ENCODE measurements around the gene HPS1.

The HPS1 gene

GRCh38 chr10:98404571-98405359, 42.0 kb downstream of the HPS1 start:
- no peak overlapping the region for H3K4me3 ChIP-seq (ENCODE audit: low read length in 2 of 2)
- H3K9ac ChIP-seq (ENCODE audit: low read depth in 1 of 2, low read length in 2 of 2) = no peak overlapping the region
- H3K4me1 ChIP-seq (ENCODE audit: control insufficient read depth in 2 of 2, insufficient read depth in 2 of 2, low read length in 2 of 2) = peaks cover 3 to 17% of the 10 kb centered on the region in 2 donors
- H3K27ac ChIP-seq (ENCODE audit: low read depth in 2 of 2, low read length in 2 of 2) = peak overlapping the region; percentile 16
- peaks cover 0 to 4% of the 10 kb centered on the region in 2 donors for H3K36me3 ChIP-seq (ENCODE audit: control insufficient read depth in 2 of 2, insufficient read depth in 2 of 2, low read length in 2 of 2)
- H3K27me3 ChIP-seq (ENCODE audit: control insufficient read depth in 2 of 2, insufficient read depth in 2 of 2, low read length in 2 of 2) = no peaks in the 10 kb centered on the region
- no peaks in the 10 kb centered on the region for H3K9me3 ChIP-seq (ENCODE audit: control insufficient read depth in 2 of 2, low read length in 2 of 2)

- H3K9ac ChIP-seq (ENCODE audit: low read depth in 1 of 2, low read length in 2 of 2) = no peak overlapping the region
- no peaks in the 10 kb centered on the region for H3K9me3 ChIP-seq (ENCODE audit: control insufficient read depth in 2 of 2, low read length in 2 of 2)
- no peak overlapping the region for H3K27ac ChIP-seq (ENCODE audit: low read depth in 2 of 2, low read length in 2 of 2)
- H3K4me1 ChIP-seq (ENCODE audit: control insufficient read depth in 2 of 2, insufficient read depth in 2 of 2, low read length in 2 of 2) = peaks cover 3 to 17% of the 10 kb centered on the region in 2 donors
- peaks cover 0 to 4% of the 10 kb centered on the region in 2 donors for H3K36me3 ChIP-seq (ENCODE audit: control insufficient read depth in 2 of 2, insufficient read depth in 2 of 2, low read length in 2 of 2)
- no peak overlapping the region for H3K4me3 ChIP-seq (ENCODE audit: low read length in 2 of 2)
- no peaks in the 10 kb centered on the region for H3K27me3 ChIP-seq (ENCODE audit: control insufficient read depth in 2 of 2, insufficient read depth in 2 of 2, low read length in 2 of 2)
Observed at GRCh38 chr10:98403812-98404504, 42.8 kb downstream of the HPS1 start.

DNA sequence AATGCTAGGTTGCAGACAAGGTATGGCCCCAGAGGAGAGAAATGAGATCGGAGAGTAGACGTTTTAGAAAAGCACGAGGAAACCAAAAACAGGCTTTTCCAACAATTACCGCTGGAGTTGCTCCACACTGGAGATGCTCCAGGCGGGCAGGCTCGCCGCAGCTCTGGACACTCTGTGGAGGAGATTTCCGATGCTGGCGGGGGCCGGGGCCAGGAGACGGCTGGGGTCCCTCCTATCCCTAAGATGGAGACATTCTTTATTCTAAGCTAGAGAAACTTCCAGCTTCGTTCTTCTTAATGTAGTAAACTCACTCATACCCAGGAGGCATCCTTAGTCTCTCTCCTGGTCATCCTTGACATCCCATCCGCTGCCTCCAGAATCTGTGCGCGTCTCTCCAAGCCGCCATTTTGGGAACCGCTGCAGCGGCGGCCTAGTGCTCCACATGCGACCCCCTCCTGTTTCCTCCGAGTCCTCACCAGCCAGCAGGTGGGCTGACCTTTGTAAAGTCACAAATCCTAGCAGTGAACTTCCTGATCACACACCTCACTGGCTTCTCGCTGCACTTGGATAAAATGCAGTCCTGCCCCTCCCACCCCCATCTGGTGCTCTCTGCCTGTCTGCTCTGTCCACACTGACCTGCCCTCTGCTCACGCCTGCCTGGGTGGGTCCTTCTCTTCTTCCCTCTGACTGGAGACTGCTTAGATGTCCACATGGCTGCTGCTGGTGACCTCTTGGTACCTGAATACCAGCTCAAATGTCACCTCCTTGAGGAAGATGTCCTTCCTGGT, 43.6 kb downstream of the HPS1 start:
- H3K36me3 ChIP-seq (ENCODE audit: control insufficient read depth in 2 of 2, insufficient read depth in 2 of 2, low read length in 2 of 2) = peaks cover 0 to 2% of the 10 kb centered on the region in 2 donors
- H3K9ac ChIP-seq (ENCODE audit: low read depth in 1 of 2, low read length in 2 of 2) = no peak overlapping the region
- H3K27ac ChIP-seq (ENCODE audit: low read depth in 2 of 2, low read length in 2 of 2) = no peak overlapping the region
- H3K4me3 ChIP-seq (ENCODE audit: low read length in 2 of 2) = no peak overlapping the region
- H3K4me1 ChIP-seq (ENCODE audit: control insufficient read depth in 2 of 2, insufficient read depth in 2 of 2, low read length in 2 of 2) = peaks cover 3 to 17% of the 10 kb centered on the region in 2 donors
- no peaks in the 10 kb centered on the region for H3K9me3 ChIP-seq (ENCODE audit: control insufficient read depth in 2 of 2, low read length in 2 of 2)
- H3K27me3 ChIP-seq (ENCODE audit: control insufficient read depth in 2 of 2, insufficient read depth in 2 of 2, low read length in 2 of 2) = no peaks in the 10 kb centered on the region

DNA sequence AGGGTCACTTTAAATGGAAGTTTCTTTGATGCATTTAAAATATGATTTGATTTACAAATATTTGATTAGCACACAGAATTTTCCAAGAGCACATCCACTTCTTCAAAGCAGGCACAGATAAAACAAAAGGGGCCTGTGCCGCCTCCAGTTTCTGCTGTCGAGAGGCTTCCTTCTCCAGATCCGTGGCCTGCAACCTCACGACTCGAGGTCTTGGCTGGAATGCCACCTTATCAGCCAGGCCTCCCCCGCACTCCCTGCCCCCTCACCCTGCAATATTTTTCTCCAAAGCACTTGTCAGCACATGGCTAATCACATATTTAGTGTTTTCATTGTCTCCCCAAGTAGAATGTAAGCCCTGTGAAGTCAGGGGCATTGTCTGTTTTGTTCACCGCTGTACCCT, 44.3 kb downstream of the HPS1 start:
- Histone ChIP-seq H3K27ac (ENCODE audit: low read depth in 2 of 2, low read length in 2 of 2) (no peak overlapping the region), H3K4me3 (ENCODE audit: low read length in 2 of 2) (no peak overlapping the region), H3K9me3 (ENCODE audit: control insufficient read depth in 2 of 2, low read length in 2 of 2) (no peaks in the 10 kb centered on the region), H3K4me1 (ENCODE audit: control insufficient read depth in 2 of 2, insufficient read depth in 2 of 2, low read length in 2 of 2) (peaks cover 3 to 17% of the 10 kb centered on the region in 2 donors), H3K27me3 (ENCODE audit: control insufficient read depth in 2 of 2, insufficient read depth in 2 of 2, low read length in 2 of 2) (no peaks in the 10 kb centered on the region), H3K36me3 (ENCODE audit: control insufficient read depth in 2 of 2, insufficient read depth in 2 of 2, low read length in 2 of 2) (peaks cover 0 to 2% of the 10 kb centered on the region in 2 donors), H3K9ac (ENCODE audit: low read depth in 1 of 2, low read length in 2 of 2) (no peak overlapping the region)

DNA sequence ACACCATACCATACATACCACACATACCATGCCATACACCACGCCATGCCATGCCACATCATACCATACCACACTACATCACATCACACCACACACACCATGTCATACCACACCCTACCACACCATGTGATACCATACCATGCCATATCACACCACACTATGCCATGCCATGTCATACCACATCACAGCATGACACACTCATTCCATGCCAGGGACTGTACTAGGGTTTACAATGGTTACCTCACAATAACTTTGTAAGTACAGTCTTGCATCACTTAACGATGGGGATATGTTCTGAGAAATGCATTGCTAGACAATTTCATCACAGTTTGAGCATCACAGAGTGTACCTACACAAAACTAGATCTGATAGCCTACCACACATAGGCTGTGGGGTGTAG, 46.3 kb downstream of the HPS1 start:
- Histone ChIP-seq H3K9me3 (ENCODE audit: control insufficient read depth in 2 of 2, low read length in 2 of 2) (no peaks in the 10 kb centered on the region), H3K4me1 (ENCODE audit: control insufficient read depth in 2 of 2, insufficient read depth in 2 of 2, low read length in 2 of 2) (peaks cover 3 to 17% of the 10 kb centered on the region in 2 donors), H3K27ac (ENCODE audit: low read depth in 2 of 2, low read length in 2 of 2) (no peak overlapping the region), H3K4me3 (ENCODE audit: low read length in 2 of 2) (no peak overlapping the region), H3K9ac (ENCODE audit: low read depth in 1 of 2, low read length in 2 of 2) (no peak overlapping the region), H3K27me3 (ENCODE audit: control insufficient read depth in 2 of 2, insufficient read depth in 2 of 2, low read length in 2 of 2) (no peaks in the 10 kb centered on the region), H3K36me3 (ENCODE audit: control insufficient read depth in 2 of 2, insufficient read depth in 2 of 2, low read length in 2 of 2) (peaks cover 0 to 2% of the 10 kb centered on the region in 2 donors)

- Histone ChIP-seq H3K9me3 (ENCODE audit: control insufficient read depth in 2 of 2, low read length in 2 of 2) (no peaks in the 10 kb centered on the region), H3K9ac (ENCODE audit: low read depth in 1 of 2, low read length in 2 of 2) (no peak overlapping the region), H3K4me1 (ENCODE audit: control insufficient read depth in 2 of 2, insufficient read depth in 2 of 2, low read length in 2 of 2) (peaks cover 3 to 13% of the 10 kb centered on the region in 2 donors), H3K27ac (ENCODE audit: low read depth in 2 of 2, low read length in 2 of 2) (no peak overlapping the region), H3K4me3 (ENCODE audit: low read length in 2 of 2) (no peak overlapping the region), H3K36me3 (ENCODE audit: control insufficient read depth in 2 of 2, insufficient read depth in 2 of 2, low read length in 2 of 2) (peaks cover 0 to 2% of the 10 kb centered on the region in 2 donors), H3K27me3 (ENCODE audit: control insufficient read depth in 2 of 2, insufficient read depth in 2 of 2, low read length in 2 of 2) (no peaks in the 10 kb centered on the region)
Observed at GRCh38 chr10:98399784-98400183, 47.0 kb downstream of the HPS1 start.

DNA sequence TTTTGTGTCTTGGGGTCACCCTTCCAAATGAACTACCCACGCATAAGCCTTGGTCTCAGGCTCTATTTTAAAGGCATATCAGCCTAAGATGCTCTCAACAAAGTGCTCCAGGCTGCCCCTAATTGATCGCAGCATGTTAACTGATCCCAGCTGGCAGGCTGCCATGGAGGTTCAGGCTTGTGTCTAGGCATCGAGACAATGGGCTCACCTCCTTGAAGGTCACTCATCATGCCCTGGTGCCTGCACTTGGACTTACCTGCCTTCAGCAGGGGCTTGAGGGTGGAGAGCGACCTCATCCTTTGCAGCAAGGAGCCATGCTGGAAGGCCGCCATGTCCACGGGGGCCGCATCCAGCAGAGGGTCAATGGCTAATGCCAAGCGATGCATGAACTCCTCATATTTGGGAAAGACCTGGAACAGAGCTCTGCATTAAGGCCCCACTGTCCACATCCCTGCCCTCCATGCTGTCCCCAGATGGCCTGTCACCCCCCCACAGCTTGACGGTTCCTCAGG, 49.6 kb downstream of the HPS1 start:
- no peaks in the 10 kb centered on the region for H3K9me3 ChIP-seq (ENCODE audit: control insufficient read depth in 2 of 2, low read length in 2 of 2)
- H3K9ac ChIP-seq (ENCODE audit: low read depth in 1 of 2, low read length in 2 of 2) = no peak overlapping the region
- H3K4me3 ChIP-seq (ENCODE audit: low read length in 2 of 2) = no peak overlapping the region
- H3K4me1 ChIP-seq (ENCODE audit: control insufficient read depth in 2 of 2, insufficient read depth in 2 of 2, low read length in 2 of 2) = no peaks in the 10 kb centered on the region
- H3K27me3 ChIP-seq (ENCODE audit: control insufficient read depth in 2 of 2, insufficient read depth in 2 of 2, low read length in 2 of 2) = no peaks in the 10 kb centered on the region
- H3K27ac ChIP-seq (ENCODE audit: low read depth in 2 of 2, low read length in 2 of 2) = no peak overlapping the region
- H3K36me3 ChIP-seq (ENCODE audit: control insufficient read depth in 2 of 2, insufficient read depth in 2 of 2, low read length in 2 of 2) = peaks cover 0 to 2% of the 10 kb centered on the region in 2 donors

GRCh38 chr10:98396096-98397063, 50.4 kb downstream of the HPS1 start:
- H3K27me3 ChIP-seq (ENCODE audit: control insufficient read depth in 2 of 2, insufficient read depth in 2 of 2, low read length in 2 of 2) = no peaks in the 10 kb centered on the region
- peaks cover 0 to 2% of the 10 kb centered on the region in 2 donors for H3K36me3 ChIP-seq (ENCODE audit: control insufficient read depth in 2 of 2, insufficient read depth in 2 of 2, low read length in 2 of 2)
- H3K9ac ChIP-seq (ENCODE audit: low read depth in 1 of 2, low read length in 2 of 2) = no peak overlapping the region
- peaks cover 0 to 1% of the 10 kb centered on the region in 2 donors for H3K4me1 ChIP-seq (ENCODE audit: control insufficient read depth in 2 of 2, insufficient read depth in 2 of 2, low read length in 2 of 2)
- no peak overlapping the region for H3K4me3 ChIP-seq (ENCODE audit: low read length in 2 of 2)
- H3K9me3 ChIP-seq (ENCODE audit: control insufficient read depth in 2 of 2, low read length in 2 of 2) = no peaks in the 10 kb centered on the region
- H3K27ac ChIP-seq (ENCODE audit: low read depth in 2 of 2, low read length in 2 of 2) = no peak overlapping the region

DNA sequence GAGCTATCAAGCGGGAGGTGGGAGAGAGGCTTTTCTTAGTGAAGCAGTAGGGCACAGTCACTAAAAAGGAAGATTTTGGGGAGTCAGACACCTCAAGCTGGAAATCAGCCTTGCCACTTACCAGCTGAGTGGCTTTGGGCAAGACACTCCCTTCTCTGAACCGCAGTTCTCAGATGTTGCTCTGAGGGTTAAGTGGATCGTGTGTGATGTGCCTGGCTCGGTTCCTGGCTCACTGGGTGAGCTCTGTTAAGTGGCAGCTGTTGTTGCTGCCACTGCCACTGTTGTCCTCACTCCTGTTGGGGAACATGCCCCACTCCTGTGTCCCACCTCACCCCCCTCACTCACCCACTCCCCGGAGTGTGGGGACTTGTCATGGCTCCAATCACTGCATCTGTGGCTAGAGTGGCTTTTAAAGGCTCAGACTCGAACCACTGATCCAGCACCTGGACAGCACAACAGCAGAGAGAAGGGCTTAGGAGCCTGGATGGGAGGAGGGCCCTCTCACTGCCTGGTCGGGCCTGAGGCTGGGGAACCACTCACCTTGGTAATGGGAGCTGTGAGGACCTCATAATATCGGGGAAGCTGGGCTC, 51.8 kb downstream of the HPS1 start:
- no peaks in the 10 kb centered on the region for H3K9me3 ChIP-seq (ENCODE audit: control insufficient read depth in 2 of 2, low read length in 2 of 2)
- H3K36me3 ChIP-seq (ENCODE audit: control insufficient read depth in 2 of 2, insufficient read depth in 2 of 2, low read length in 2 of 2) = peaks cover 0 to 1% of the 10 kb centered on the region in 2 donors
- H3K9ac ChIP-seq (ENCODE audit: low read depth in 1 of 2, low read length in 2 of 2) = no peak overlapping the region
- no peaks in the 10 kb centered on the region for H3K27me3 ChIP-seq (ENCODE audit: control insufficient read depth in 2 of 2, insufficient read depth in 2 of 2, low read length in 2 of 2)
- H3K27ac ChIP-seq (ENCODE audit: low read depth in 2 of 2, low read length in 2 of 2) = no peak overlapping the region
- H3K4me1 ChIP-seq (ENCODE audit: control insufficient read depth in 2 of 2, insufficient read depth in 2 of 2, low read length in 2 of 2) = peaks cover 0 to 3% of the 10 kb centered on the region in 2 donors
- H3K4me3 ChIP-seq (ENCODE audit: low read length in 2 of 2) = no peak overlapping the region

Data from mucosa of rectum (tissue), 2 donors.